ENCODE data around the gene ZDHHC1.

ZDHHC1 gene

GRCh38 chr16:67415872-67416793 is at the start of gene ZDHHC1:
ZDHHC1 (minus strand) TSS chr16:67416477; CDS start chr16:67407775, 8,702 bp downstream.
- peak; percentile 66 for DNase-seq (ENCODE audit: low spot score)

- no peak for DNase-seq (ENCODE audit: low spot score)
Observed at GRCh38 chr16:67464565-67464964, 48.3 kb upstream of the ZDHHC1 start.

GRCh38 chr16:67463691-67464090 is 47.4 kb upstream of the ZDHHC1 start:
- no peak for DNase-seq (ENCODE audit: low spot score)

GRCh38 chr16:67463059-67463458 is 46.8 kb upstream of the ZDHHC1 start:
- DNase-seq (ENCODE audit: low spot score) = no peak

GRCh38 chr16:67462279-67462655 is 46.0 kb upstream of the ZDHHC1 start:
- no peak for DNase-seq (ENCODE audit: low spot score)

GRCh38 chr16:67461600-67462278 is 45.5 kb upstream of the ZDHHC1 start:
- DNase-seq (ENCODE audit: low spot score) = no peak

- no peak for DNase-seq (ENCODE audit: low spot score)
Observed at GRCh38 chr16:67460961-67461360, 44.7 kb upstream of the ZDHHC1 start.

GRCh38 chr16:67460168-67460567 is 43.9 kb upstream of the ZDHHC1 start:
- no peak for DNase-seq (ENCODE audit: low spot score)

GRCh38 chr16:67459861-67460150 is 43.5 kb upstream of the ZDHHC1 start:
- DNase-seq (ENCODE audit: low spot score) = no peak

GRCh38 chr16:67459066-67459860 is 43.0 kb upstream of the ZDHHC1 start:
- DNase-seq (ENCODE audit: low spot score) = no peak

- DNase-seq (ENCODE audit: low spot score) = no peak
Observed at GRCh38 chr16:67458121-67458641, 41.9 kb upstream of the ZDHHC1 start.

GRCh38 chr16:67457611-67458010 is 41.3 kb upstream of the ZDHHC1 start:
- DNase-seq (ENCODE audit: low spot score) = no peak

GRCh38 chr16:67456391-67457081 is 40.3 kb upstream of the ZDHHC1 start:
- DNase-seq (ENCODE audit: low spot score) = peak; percentile 58

- DNase-seq (ENCODE audit: low spot score) = no peak
Observed at GRCh38 chr16:67454852-67455251, 38.6 kb upstream of the ZDHHC1 start.

- DNase-seq (ENCODE audit: low spot score) = no peak
Observed at GRCh38 chr16:67454104-67454503, 37.8 kb upstream of the ZDHHC1 start.

GRCh38 chr16:67451704-67452435 is 35.6 kb upstream of the ZDHHC1 start:
- DNase-seq (ENCODE audit: low spot score) = no peak

- DNase-seq (ENCODE audit: low spot score) = no peak
Observed at GRCh38 chr16:67451061-67451703, 34.9 kb upstream of the ZDHHC1 start.

- no peak for DNase-seq (ENCODE audit: low spot score)
Observed at GRCh38 chr16:67449739-67450138, 33.5 kb upstream of the ZDHHC1 start.

GRCh38 chr16:67449336-67449735 is 33.1 kb upstream of the ZDHHC1 start:
- DNase-seq (ENCODE audit: low spot score) = no peak

GRCh38 chr16:67448580-67448979 is 32.3 kb upstream of the ZDHHC1 start:
- DNase-seq (ENCODE audit: low spot score) = no peak

All from cerebellar cortex (tissue), 1 donor.